Activated naive CD8-positive, alpha-beta T cell treated with anti-CD3 and anti-CD28 coated beads for 36 hours (primary cell): ENCODE data around the gene PCSK5. TPM values are rescaled to one million over a fixed set of nuclear protein-coding genes. Genes with fewer than 3 reads are reported as not detected.
A peak's percentile ranks its signal among the peaks of the same experiment; 100 is the strongest.

Experiments used
- DNase-seq: peaks from one replicate; pipeline ENCODE4 v3.0.0; 2021
- H3K27ac Mint-ChIP-seq: one replicate; pipeline ENCODE4 v1.8.0; 2022; ENCODE audit warnings: mild to moderate bottlenecking, moderate library complexity, mixed read lengths
- H3K27me3 Mint-ChIP-seq: one replicate; pipeline ENCODE4 v1.8.0; 2022; ENCODE audit warnings: mild to moderate bottlenecking, mixed read lengths
- H3K36me3 Mint-ChIP-seq: one replicate; pipeline ENCODE4 v1.8.0; 2021; ENCODE audit warnings: mild to moderate bottlenecking, mixed read lengths
- H3K4me1 Mint-ChIP-seq: one replicate; pipeline ENCODE4 v1.8.0; 2021; ENCODE audit warnings: mixed read lengths
- H3K4me3 Mint-ChIP-seq: one replicate; pipeline ENCODE4 v1.8.0; 2022; ENCODE audit warnings: mild to moderate bottlenecking, moderate library complexity, mixed read lengths
- H3K9me3 Mint-ChIP-seq: one replicate; pipeline ENCODE4 v1.8.0; 2022; ENCODE audit warnings: mixed read lengths
- total RNA-seq, 2 experiments: library from RNA; stranded (reverse); gene quantifications; one replicate each; pipeline ENCODE4 v1.2.3, GENCODE V29; 2021

PCSK5 gene
- total RNA-seq, 2 experiments from 2014 or later: 5.3 to 5.5 TPM

GRCh38 chr9:76395381-76395780 is 504.9 kb downstream of the PCSK5 start:
- peaks cover 21% of the 10 kb centered on the region for H3K4me1 Mint-ChIP-seq
- DNase-seq: no peak
- H3K27me3 Mint-ChIP-seq: peaks cover 3% of the 10 kb centered on the region
- peak overlapping the region; percentile 47 for H3K27ac Mint-ChIP-seq
- H3K4me3 Mint-ChIP-seq: peak overlapping the region; percentile 59
- H3K9me3 Mint-ChIP-seq: peaks cover 5% of the 10 kb centered on the region
- H3K36me3 Mint-ChIP-seq: peaks cover 14% of the 10 kb centered on the region

- H3K27me3 Mint-ChIP-seq: peaks cover 5% of the 10 kb centered on the region
- peaks cover 5% of the 10 kb centered on the region for H3K9me3 Mint-ChIP-seq
- H3K36me3 Mint-ChIP-seq: peaks cover 14% of the 10 kb centered on the region
- H3K4me1 Mint-ChIP-seq: peaks cover 21% of the 10 kb centered on the region
- no peak overlapping the region for H3K4me3 Mint-ChIP-seq
- DNase-seq: no peak
- H3K27ac Mint-ChIP-seq: no peak overlapping the region
Measured at GRCh38 chr9:76396144-76396543, 505.7 kb downstream of the PCSK5 start.

- Mint-ChIP-seq H3K27ac (no peak overlapping the region), H3K9me3 (peaks cover 5% of the 10 kb centered on the region), H3K4me1 (peaks cover 20% of the 10 kb centered on the region), H3K4me3 (no peak overlapping the region), H3K27me3 (peaks cover 5% of the 10 kb centered on the region), H3K36me3 (peaks cover 14% of the 10 kb centered on the region)
- no peak for DNase-seq
Measured at GRCh38 chr9:76396597-76396996, 506.1 kb downstream of the PCSK5 start.

- no peaks in the 10 kb centered on the region for H3K36me3 Mint-ChIP-seq
- no peak overlapping the region for H3K27ac Mint-ChIP-seq
- no peak for DNase-seq
- peaks cover 5% of the 10 kb centered on the region for H3K27me3 Mint-ChIP-seq
- H3K4me3 Mint-ChIP-seq: no peak overlapping the region
- peaks cover 20% of the 10 kb centered on the region for H3K4me1 Mint-ChIP-seq
- H3K9me3 Mint-ChIP-seq: no peaks in the 10 kb centered on the region
Measured at GRCh38 chr9:76399856-76400255, 509.4 kb downstream of the PCSK5 start.

- no peaks in the 10 kb centered on the region for H3K36me3 Mint-ChIP-seq
- H3K4me3 Mint-ChIP-seq: no peak overlapping the region
- no peak for DNase-seq
- peaks cover 20% of the 10 kb centered on the region for H3K4me1 Mint-ChIP-seq
- no peaks in the 10 kb centered on the region for H3K9me3 Mint-ChIP-seq
- no peak overlapping the region for H3K27ac Mint-ChIP-seq
- peaks cover 5% of the 10 kb centered on the region for H3K27me3 Mint-ChIP-seq
Measured at GRCh38 chr9:76400534-76401096, 510.1 kb downstream of the PCSK5 start.

- Mint-ChIP-seq H3K27me3 (peaks cover 5% of the 10 kb centered on the region), H3K27ac (no peak overlapping the region), H3K4me1 (peaks cover 20% of the 10 kb centered on the region), H3K36me3 (no peaks in the 10 kb centered on the region), H3K9me3 (no peaks in the 10 kb centered on the region), H3K4me3 (no peak overlapping the region)
- DNase-seq: no peak
Measured at GRCh38 chr9:76401176-76401575, 510.7 kb downstream of the PCSK5 start.

GRCh38 chr9:76401580-76402354 is 511.3 kb downstream of the PCSK5 start:
- Mint-ChIP-seq H3K9me3 (no peaks in the 10 kb centered on the region), H3K36me3 (no peaks in the 10 kb centered on the region), H3K27me3 (peaks cover 5% of the 10 kb centered on the region), H3K4me1 (peaks cover 20% of the 10 kb centered on the region), H3K27ac (no peak overlapping the region), H3K4me3 (no peak overlapping the region)
- DNase-seq: no peak

- no peaks in the 10 kb centered on the region for H3K9me3 Mint-ChIP-seq
- H3K36me3 Mint-ChIP-seq: no peaks in the 10 kb centered on the region
- peak overlapping the region; percentile 83 for H3K27ac Mint-ChIP-seq
- DNase-seq: no peak
- H3K4me3 Mint-ChIP-seq: peak overlapping the region; percentile 36
- H3K4me1 Mint-ChIP-seq: peaks cover 20% of the 10 kb centered on the region
- H3K27me3 Mint-ChIP-seq: peaks cover 5% of the 10 kb centered on the region
Measured at GRCh38 chr9:76403352-76403751, 512.9 kb downstream of the PCSK5 start.

GRCh38 chr9:76404401-76404800 is 513.9 kb downstream of the PCSK5 start:
- peaks cover 23% of the 10 kb centered on the region for H3K4me1 Mint-ChIP-seq
- H3K9me3 Mint-ChIP-seq: no peaks in the 10 kb centered on the region
- H3K27me3 Mint-ChIP-seq: peaks cover 5% of the 10 kb centered on the region
- H3K4me3 Mint-ChIP-seq: no peak overlapping the region
- no peak overlapping the region for H3K27ac Mint-ChIP-seq
- H3K36me3 Mint-ChIP-seq: no peaks in the 10 kb centered on the region
- DNase-seq: no peak

- DNase-seq: no peak
- H3K36me3 Mint-ChIP-seq: no peaks in the 10 kb centered on the region
Measured at GRCh38 chr9:76405340-76405739, 514.9 kb downstream of the PCSK5 start.

GRCh38 chr9:76405868-76406267 is 515.4 kb downstream of the PCSK5 start:
- no peaks in the 10 kb centered on the region for H3K9me3 Mint-ChIP-seq
- H3K4me3 Mint-ChIP-seq: no peak overlapping the region
- H3K4me1 Mint-ChIP-seq: peaks cover 18% of the 10 kb centered on the region
- no peak overlapping the region for H3K27ac Mint-ChIP-seq
- no peaks in the 10 kb centered on the region for H3K27me3 Mint-ChIP-seq
- no peak for DNase-seq
- no peaks in the 10 kb centered on the region for H3K36me3 Mint-ChIP-seq

More at GRCh38 chr9:76405340-76405739, 514.9 kb downstream of the PCSK5 start:
- Mint-ChIP-seq H3K27ac (no peak overlapping the region), H3K27me3 (peaks cover 2% of the 10 kb centered on the region), H3K4me1 (peaks cover 21% of the 10 kb centered on the region), H3K9me3 (no peaks in the 10 kb centered on the region), H3K4me3 (no peak overlapping the region)
